Endothelial cell of hepatic sinusoid (primary cell): Measurements from ENCODE around the gene EPS8L3.

Experiments used
- in situ Hi-C: cut with HindIII; loops from 2 replicates; pipeline ENCODE4 v1.10.0; 2017; ENCODE audit warnings: low sequenced_read_pairs

Gene EPS8L3

GRCh38 chr1:109766991-109767636 lies 3.4 kb upstream of the EPS8L3 start:
- in situ Hi-C loops, result loop anchor here (25.0 kb wide), 1 partner anchor 230 kb away; the partner anchor contains the start of genes GNAI3 and GPR61

GRCh38 chr1:109765896-109766615 lies 2.3 kb upstream of the EPS8L3 start:
- in situ Hi-C loops, result loop anchor here (25.0 kb wide), 1 partner anchor 229 kb away; the partner anchor contains the start of genes GNAI3 and GPR61

- in situ Hi-C loops, result loop anchor here (25.0 kb wide), 1 partner anchor 228 kb away; the partner anchor contains the start of genes GNAI3 and GPR61
Observed at GRCh38 chr1:109765483-109765815, 1.7 kb upstream of the EPS8L3 start.

GRCh38 chr1:109764561-109765482 lies 1.1 kb upstream of the EPS8L3 start:
- in situ Hi-C loops, result loop anchor here (25.0 kb wide), 1 partner anchor 228 kb away; the partner anchor contains the start of genes GNAI3 and GPR61

GRCh38 chr1:109762821-109763645 lies 690 bp downstream of the EPS8L3 start:
- in situ Hi-C loops, result loop anchor here (25.0 kb wide), 1 partner anchor 226 kb away; the partner anchor contains the start of genes GNAI3 and GPR61

GRCh38 chr1:109762039-109762585 lies 1.6 kb downstream of the EPS8L3 start:
- in situ Hi-C loops, result loop anchor here (25.0 kb wide), 1 partner anchor 225 kb away; the partner anchor contains the start of genes GNAI3 and GPR61

GRCh38 chr1:109761227-109762038 lies 2.3 kb downstream of the EPS8L3 start:
- in situ Hi-C loops, result loop anchor here (25.0 kb wide), 1 partner anchor 224 kb away; the partner anchor contains the start of genes GNAI3 and GPR61

GRCh38 chr1:109760581-109761226 lies 3.0 kb downstream of the EPS8L3 start:
- in situ Hi-C loops, result loop anchor here (25.0 kb wide), 1 partner anchor 223 kb away; the partner anchor contains the start of genes GNAI3 and GPR61

- in situ Hi-C loops, result loop anchor here (25.0 kb wide), 1 partner anchor 222 kb away; the partner anchor contains the start of genes GNAI3 and GPR61
Observed at GRCh38 chr1:109759513-109760334, 4.0 kb downstream of the EPS8L3 start.

- in situ Hi-C loops, result loop anchor here (25.0 kb wide), 1 partner anchor 221 kb away; the partner anchor contains the start of genes GNAI3 and GPR61
Observed at GRCh38 chr1:109757936-109758786, 5.6 kb downstream of the EPS8L3 start.

- in situ Hi-C loops, result loop anchor here (25.0 kb wide), 1 partner anchor 220 kb away; the partner anchor contains the start of genes GNAI3 and GPR61
Observed at GRCh38 chr1:109756848-109757521, 6.7 kb downstream of the EPS8L3 start.

- in situ Hi-C loops, result loop anchor here (25.0 kb wide), 1 partner anchor 219 kb away; the partner anchor contains the start of genes GNAI3 and GPR61
Observed at GRCh38 chr1:109756325-109756724, 7.4 kb downstream of the EPS8L3 start.

GRCh38 chr1:109754738-109755137 lies 9.0 kb downstream of the EPS8L3 start:
- in situ Hi-C loops, result loop anchor here (25.0 kb wide), 1 partner anchor 217 kb away; the partner anchor contains the start of genes GNAI3 and GPR61

GRCh38 chr1:109751531-109752260 lies 12.0 kb downstream of the EPS8L3 start:
- in situ Hi-C loops, result loop anchor here (25.0 kb wide), 1 partner anchor 214 kb away; the partner anchor contains the start of genes GNAI3 and GPR61
